OCI-LY7 (cell line): Measurements from ENCODE around the gene DOCK4. TPM values are rescaled to one million over a fixed set of nuclear protein-coding genes. Genes with fewer than 3 reads are reported as not detected.

ENCODE experiments used
- BruUV-seq: library from RNA; stranded (reverse); fragments of 400-500 nt; replicated peaks from 2 replicates; lab custom pipeline; 2021; lab: Mats Ljungman, UMichigan
- CTCF ChIA-PET: fragments of 300-600 bp; sonication (Branson Sonifier 250); formaldehyde crosslinking; loops from one replicate; lab custom pipeline; 2022; ENCODE audit warnings: antibody characterized with exemption; ENCODE audit not compliant: unreplicated experiment; lab: Charles Lee
- POLR2A ChIA-PET: fragments of 300-600 bp; sonication (Branson Sonifier 250); formaldehyde crosslinking; loops from one replicate; lab custom pipeline; 2022; ENCODE audit warnings: antibody characterized with exemption; lab: Charles Lee
- DNase-seq: peaks from one replicate; pipeline ENCODE4 v3.0.0-alpha.2; 2015; ENCODE audit warnings: low spot score
- H2AFZ ChIP-seq: fragments of 200-600 bp; sonication (generic), shearing (Covaris generic); 2 replicates; pipeline ENCODE4 v1.6.1; 2014; ENCODE audit warnings: mild to moderate bottlenecking, antibody characterized with exemption, low read length, moderate library complexity
- H3K27ac ChIP-seq: fragments of 200-600 bp; sonication (generic); 2 replicates; pipeline ENCODE4 v1.5.1; 2014; ENCODE audit warnings: mixed run types, low read depth, mild to moderate bottlenecking, moderate library complexity, low read length, inconsistent platforms; ENCODE audit not compliant: poor library complexity, severe bottlenecking
- H3K36me3 ChIP-seq: fragments of 200-600 bp; sonication (generic); 2 replicates; pipeline ENCODE4 v1.6.1; 2014; ENCODE audit warnings: mild to moderate bottlenecking, antibody characterized with exemption, low read length, moderate library complexity, mixed read lengths; ENCODE audit not compliant: insufficient read depth
- H3K4me1 ChIP-seq: fragments of 200-600 bp; sonication (generic); 2 replicates; pipeline ENCODE4 v1.5.1; 2014; ENCODE audit warnings: mild to moderate bottlenecking, low read length; ENCODE audit not compliant: insufficient read depth, poor library complexity, severe bottlenecking
- H3K4me2 ChIP-seq: fragments of 200-600 bp; sonication (generic); 2 replicates; pipeline ENCODE4 v1.6.1; 2014; ENCODE audit warnings: mild to moderate bottlenecking, low read length
- H3K4me3 ChIP-seq: fragments of 200-600 bp; sonication (generic); 2 replicates; pipeline ENCODE4 v1.5.1; 2014; ENCODE audit warnings: mild to moderate bottlenecking, low read depth, low read length; ENCODE audit not compliant: poor library complexity, severe bottlenecking
- H3K79me2 ChIP-seq: fragments of 200-600 bp; sonication (generic); 2 replicates; pipeline ENCODE4 v1.6.1; 2016; ENCODE audit warnings: low read depth, mild to moderate bottlenecking, low read length, moderate library complexity, mixed read lengths; ENCODE audit not compliant: insufficient read depth
- H3K9me2 ChIP-seq: fragments of 200-600 bp; sonication (generic); 2 replicates; pipeline ENCODE4 v1.6.1; 2016; ENCODE audit warnings: mild to moderate bottlenecking, low read length, mixed read lengths; ENCODE audit not compliant: insufficient read depth
- H3K9me3 ChIP-seq: fragments of 200-600 bp; sonication (generic); 2 replicates; pipeline ENCODE4 v1.6.1; 2014; ENCODE audit warnings: mild to moderate bottlenecking, mixed run types, low read length, mixed read lengths
- H4K20me1 ChIP-seq: fragments of 200-600 bp; sonication (generic); 2 replicates; pipeline ENCODE4 v1.6.1; 2014; ENCODE audit warnings: mild to moderate bottlenecking, antibody characterized with exemption, low read length, moderate library complexity, mixed read lengths; ENCODE audit not compliant: insufficient read depth
- CTCF ChIP-seq: fragments of 200-600 bp; sonication (generic); conservative IDR thresholded peaks from 2 replicates; pipeline ENCODE4 v1.5.1; 2014; ENCODE audit warnings: mild to moderate bottlenecking, antibody characterized with exemption, low read length, moderate library complexity, mixed read lengths
- EZH2phosphoT487 ChIP-seq: fragments of 200-600 bp; sonication (generic); IDR thresholded peaks from 2 replicates; pipeline ENCODE4 v1.6.1; 2018; ENCODE audit warnings: low read depth, borderline replicate concordance, mild to moderate bottlenecking, mixed run types, antibody characterized with exemption, low read length, moderate library complexity, mixed read lengths
- intact Hi-C: fragments of 100-400 bp; cut with micrococcal nuclease; formaldehyde crosslinking; loops from one replicate; pipeline ENCODE4 v1.10.0; 2022; ENCODE audit not compliant: unreplicated experiment
- total RNA-seq, 2 experiments: library from RNA; depleted of rRNA in 1 of 2; stranded (reverse); fragments of >200 nt in 1 of 2; shearing (Covaris generic) in 1 of 2; gene quantifications; 2 replicates each; pipeline ENCODE4 v1.2.3, GENCODE V29; 2014 to 2022

DOCK4 gene
- total RNA-seq, 2 experiments from 2014 or later, result 0.91 to 4.9 TPM

GRCh38 chr7:112045222-112045621 lies 161.0 kb downstream of the DOCK4 start:
- CTCF ChIA-PET, result no interaction called here
- POLR2A ChIA-PET, result interaction anchor here (0.5 to 1.2 kb wide), 2 partner anchors 81 to 273 kb away, joined by 3 read pairs; no protein-coding TSS in a partner anchor
- Histone ChIP-seq H3K4me1 (no peaks in the 10 kb centered on the region), H3K4me3 (no peak overlapping the region), H3K27ac (no peak overlapping the region), H3K4me2 (no peak overlapping the region), H2AFZ (no peak overlapping the region), H3K79me2 (no peaks in the 10 kb centered on the region), H3K9me3 (no peaks in the 10 kb centered on the region), H3K36me3 (no peaks in the 10 kb centered on the region), H4K20me1 (no peaks in the 10 kb centered on the region), H3K9me2 (no peaks in the 10 kb centered on the region)
- TF ChIP-seq EZH2phosphoT487 (no peak), CTCF (no peak)
- DNase-seq, result no peak
- intact Hi-C loops, result no loop called here
- no TSS peak for BruUV-seq

DNA sequence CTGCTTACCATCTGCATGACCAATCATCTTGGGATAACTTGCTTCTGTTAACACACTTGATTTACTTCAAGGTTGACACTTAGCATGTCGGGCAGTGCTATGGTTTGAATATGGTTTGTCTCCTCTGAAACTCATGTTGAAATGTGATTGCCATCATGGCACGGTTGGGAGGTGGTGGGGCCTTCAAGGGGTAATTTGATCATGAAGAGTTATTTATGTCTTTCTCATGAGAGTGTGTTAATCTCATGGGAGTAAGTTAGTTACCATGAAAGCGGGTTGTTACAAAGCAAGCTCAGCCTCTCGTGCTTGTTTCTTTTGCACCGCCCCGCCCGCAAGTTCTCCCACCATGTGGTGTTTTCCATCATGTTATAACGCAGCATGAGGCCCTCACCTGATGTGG lies 163.6 kb downstream of the DOCK4 start:
- no peaks in the 10 kb centered on the region for H3K79me2 ChIP-seq
- no peaks in the 10 kb centered on the region for H3K9me2 ChIP-seq
- no peak overlapping the region for H2AFZ ChIP-seq
- H4K20me1 ChIP-seq, result no peaks in the 10 kb centered on the region
- no peak overlapping the region for H3K27ac ChIP-seq
- H3K4me2 ChIP-seq, result no peak overlapping the region
- no TSS peak for BruUV-seq
- no peaks in the 10 kb centered on the region for H3K9me3 ChIP-seq
- H3K36me3 ChIP-seq, result no peaks in the 10 kb centered on the region
- ChIA-PET CTCF (no interaction called here), POLR2A (interaction anchor here (1.3 kb wide), 1 partner anchor 22 kb away, joined by 7 read pairs; no protein-coding TSS in a partner anchor)
- H3K4me3 ChIP-seq, result no peak overlapping the region
- intact Hi-C loops, result no loop called here
- no peaks in the 10 kb centered on the region for H3K4me1 ChIP-seq
- no peak for DNase-seq
- TF ChIP-seq EZH2phosphoT487 (no peak), CTCF (no peak)

DNA sequence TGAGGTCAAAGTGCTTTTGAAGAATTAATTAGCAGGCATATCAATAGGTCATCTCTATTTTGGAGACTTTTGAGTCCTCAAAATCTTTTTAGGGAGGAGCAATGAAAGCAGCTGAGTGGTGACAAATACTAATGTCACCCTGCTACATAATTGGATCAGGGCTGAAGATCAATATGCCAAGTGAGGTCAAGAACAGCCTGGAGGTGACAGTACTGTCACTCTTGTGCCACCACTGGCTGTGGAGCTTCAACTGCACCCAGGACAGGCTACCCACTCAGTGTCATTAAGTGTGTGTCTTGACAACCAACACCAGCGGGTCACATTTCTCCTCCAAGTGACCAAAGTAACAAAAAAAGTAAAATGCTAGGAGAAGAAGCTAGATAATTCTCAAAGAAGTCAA lies 167.8 kb downstream of the DOCK4 start:
- no peak overlapping the region for H3K4me3 ChIP-seq
- H3K9me3 ChIP-seq, result no peaks in the 10 kb centered on the region
- intact Hi-C loops, result no loop called here

More for the DNA sequence above, 167.8 kb downstream of the DOCK4 start:
- no TSS peak for BruUV-seq
- Histone ChIP-seq H2AFZ (no peak overlapping the region), H3K79me2 (no peaks in the 10 kb centered on the region), H4K20me1 (no peaks in the 10 kb centered on the region), H3K4me1 (no peaks in the 10 kb centered on the region), H3K9me2 (no peaks in the 10 kb centered on the region), H3K27ac (no peak overlapping the region), H3K4me2 (no peak overlapping the region), H3K36me3 (no peaks in the 10 kb centered on the region)
- ChIA-PET CTCF (no interaction called here), POLR2A (no interaction called here)
- TF ChIP-seq CTCF, result no peak
- TF ChIP-seq EZH2phosphoT487, result no peak
- DNase-seq, result no peak
